ENCODE measurements around the gene SMARCB1. TPM values are rescaled to one million over a fixed set of nuclear protein-coding genes. Genes with fewer than 3 reads are reported as not detected.

SMARCB1 gene
- total RNA-seq, 1 donor = 55.2 TPM

DNA sequence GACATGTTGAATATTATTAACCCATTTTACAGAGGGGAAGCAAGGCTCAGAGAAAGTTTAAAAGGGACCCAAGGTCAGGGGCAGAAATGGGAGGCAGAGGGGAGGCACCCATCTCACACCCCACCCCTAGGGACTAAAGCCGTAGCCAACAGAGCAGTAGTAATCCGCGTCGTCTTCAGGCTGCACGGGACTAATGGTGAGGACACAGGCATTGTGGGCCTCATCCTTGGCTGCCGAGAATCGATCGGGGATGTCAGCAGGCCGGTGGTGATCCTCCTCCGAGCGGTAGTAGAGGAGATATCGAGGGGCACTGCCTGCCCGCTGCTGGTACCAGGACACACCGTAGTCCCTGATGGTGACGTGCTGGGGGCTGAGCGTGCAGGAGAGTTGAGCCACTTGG, 34.0 kb upstream of the SMARCB1 start:
- no peak for DNase-seq (ENCODE audit: low read depth)
- no peak overlapping the region for H3K4me3 ChIP-seq (ENCODE audit: low read depth, low read length)
- no peak for TF ChIP-seq CTCF (IDR thresholded peaks at IDR 0.05; ENCODE audit: insufficient read depth, low read length)

DNA sequence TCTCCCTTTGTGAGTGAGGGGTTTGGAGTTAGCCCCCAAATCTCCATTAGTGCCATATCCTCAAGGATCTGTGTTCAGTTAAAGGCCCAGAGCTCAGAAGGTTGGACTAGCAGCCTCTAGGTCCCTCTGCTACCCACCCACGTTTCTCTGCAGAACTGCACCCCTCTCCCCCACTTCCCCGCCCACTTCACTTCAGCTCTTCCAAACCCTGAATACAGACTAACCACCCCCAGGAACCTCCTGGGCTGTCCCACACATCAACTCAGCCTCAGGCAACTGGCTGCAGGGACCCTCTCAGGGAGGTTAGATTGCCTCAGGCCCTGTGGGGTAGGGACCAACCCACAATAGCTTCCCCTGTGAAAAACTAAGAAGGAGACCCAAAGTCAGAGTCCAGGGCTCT, 33.4 kb upstream of the SMARCB1 start:
- no peak for DNase-seq (ENCODE audit: low read depth)
- TF ChIP-seq CTCF (IDR thresholded peaks at IDR 0.05; ENCODE audit: insufficient read depth, low read length) = no peak
- no peak overlapping the region for H3K4me3 ChIP-seq (ENCODE audit: low read depth, low read length)

DNA sequence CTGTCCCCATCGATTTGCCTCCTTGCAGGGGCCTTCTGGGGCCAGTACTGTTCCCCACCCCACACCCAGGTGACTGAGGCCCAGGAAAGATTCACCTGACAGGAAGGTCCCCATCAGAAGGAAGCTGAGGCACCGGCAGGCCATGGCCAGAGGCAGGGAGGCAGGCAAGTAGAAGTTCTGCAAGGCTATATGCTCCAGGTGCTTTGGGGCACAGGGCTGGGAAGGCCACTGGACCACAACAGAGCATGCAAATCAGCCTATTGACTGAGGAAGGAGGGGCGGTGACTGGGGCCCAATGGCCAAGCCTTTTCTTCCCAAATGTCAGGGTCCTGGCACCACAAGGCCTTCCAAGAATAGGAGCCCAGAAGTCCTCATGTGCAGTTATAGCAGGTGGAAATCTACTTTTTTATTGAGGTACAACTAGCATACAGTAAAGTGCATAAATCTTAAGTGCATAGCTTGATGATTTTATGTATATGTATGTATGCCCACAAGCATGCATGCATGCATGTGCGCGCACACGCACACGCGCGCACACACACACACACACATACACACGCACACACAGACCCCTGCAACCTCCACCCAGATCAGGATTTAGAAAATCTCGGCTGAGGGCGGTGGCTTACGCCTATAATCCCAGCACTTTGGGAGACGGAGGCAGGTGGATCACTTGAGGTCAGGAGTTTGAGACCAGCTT, 32.4 kb upstream of the SMARCB1 start, which contains the start of gene VPREB3:
Gene VPREB3 (minus strand): TSS at position 206 of the 700 bp plus-strand sequence. CDS start 62 bp downstream, at position 144.
- no peak within 1 kb of the TSS for H3K4me3 ChIP-seq (ENCODE audit: low read depth, low read length)
- TF ChIP-seq CTCF (IDR thresholded peaks at IDR 0.05; ENCODE audit: insufficient read depth, low read length) = no peak
- no peak for DNase-seq (ENCODE audit: low read depth)

GRCh38 chr22:23754980-23755636, 31.7 kb upstream of the SMARCB1 start:
- no peak overlapping the region for H3K4me3 ChIP-seq (ENCODE audit: low read depth, low read length)
- DNase-seq (ENCODE audit: low read depth) = peak; percentile 86
- TF ChIP-seq CTCF (IDR thresholded peaks at IDR 0.05; ENCODE audit: insufficient read depth, low read length) = no peak

- no peak overlapping the region for H3K4me3 ChIP-seq (ENCODE audit: low read depth, low read length)
- TF ChIP-seq CTCF (IDR thresholded peaks at IDR 0.05; ENCODE audit: insufficient read depth, low read length) = no peak
- no peak for DNase-seq (ENCODE audit: low read depth)
These were observed 31.1 kb upstream of the SMARCB1 start for GRCh38 chr22:23755711-23756110.

GRCh38 chr22:23756891-23757290, 29.9 kb upstream of the SMARCB1 start:
- no peak overlapping the region for H3K4me3 ChIP-seq (ENCODE audit: low read depth, low read length)
- no peak for DNase-seq (ENCODE audit: low read depth)
- TF ChIP-seq CTCF (IDR thresholded peaks at IDR 0.05; ENCODE audit: insufficient read depth, low read length) = no peak
